C4-2B (cell line): Measurements from ENCODE around the gene NAV2.
"Not testable (repeated sequence)": the region's sequence is repeated elsewhere in the genome, so short reads cannot be mapped to it uniquely, and the experiment has no call there.

Source experiments
- H3K27ac ChIP-seq: fragments of 450-650 bp; 2 replicates; pipeline ENCODE4 v1.5.1; 2017
- ZFX ChIP-seq: fragments of 450-650 bp; IDR thresholded peaks from 2 replicates; pipeline ENCODE4 v1.6.1; 2017
- TF ChIP-seq, protein P1 (sequence below): fragments of 450-650 bp; conservative IDR thresholded peaks from 2 replicates; pipeline ENCODE4 v1.5.1; 2017; ENCODE audit warnings: mild to moderate bottlenecking

The NAV2 gene

DNA sequence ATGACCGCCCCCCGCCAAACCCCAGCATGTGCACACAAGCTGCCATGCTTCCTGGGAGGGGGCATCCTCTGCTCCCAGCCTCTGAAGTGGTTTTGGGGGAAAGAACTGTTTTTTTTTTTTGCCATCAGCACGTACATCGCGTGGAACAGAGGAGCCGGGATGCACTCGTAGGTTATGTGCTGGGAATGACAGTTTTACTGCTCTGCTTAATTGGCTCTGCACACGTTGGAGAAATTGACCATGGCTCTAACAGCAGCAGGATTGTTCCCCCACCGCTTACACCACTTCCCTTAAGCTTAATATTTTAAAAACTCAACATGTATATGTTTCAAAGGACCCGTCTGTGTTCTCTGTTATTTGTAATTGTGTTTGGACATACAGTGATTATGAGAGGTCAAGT lies 175.2 kb downstream of the NAV2 start:
- H3K27ac ChIP-seq: no peak overlapping the region
- no peak for TF ChIP-seq ZFX
- TF ChIP-seq, protein P1, sequence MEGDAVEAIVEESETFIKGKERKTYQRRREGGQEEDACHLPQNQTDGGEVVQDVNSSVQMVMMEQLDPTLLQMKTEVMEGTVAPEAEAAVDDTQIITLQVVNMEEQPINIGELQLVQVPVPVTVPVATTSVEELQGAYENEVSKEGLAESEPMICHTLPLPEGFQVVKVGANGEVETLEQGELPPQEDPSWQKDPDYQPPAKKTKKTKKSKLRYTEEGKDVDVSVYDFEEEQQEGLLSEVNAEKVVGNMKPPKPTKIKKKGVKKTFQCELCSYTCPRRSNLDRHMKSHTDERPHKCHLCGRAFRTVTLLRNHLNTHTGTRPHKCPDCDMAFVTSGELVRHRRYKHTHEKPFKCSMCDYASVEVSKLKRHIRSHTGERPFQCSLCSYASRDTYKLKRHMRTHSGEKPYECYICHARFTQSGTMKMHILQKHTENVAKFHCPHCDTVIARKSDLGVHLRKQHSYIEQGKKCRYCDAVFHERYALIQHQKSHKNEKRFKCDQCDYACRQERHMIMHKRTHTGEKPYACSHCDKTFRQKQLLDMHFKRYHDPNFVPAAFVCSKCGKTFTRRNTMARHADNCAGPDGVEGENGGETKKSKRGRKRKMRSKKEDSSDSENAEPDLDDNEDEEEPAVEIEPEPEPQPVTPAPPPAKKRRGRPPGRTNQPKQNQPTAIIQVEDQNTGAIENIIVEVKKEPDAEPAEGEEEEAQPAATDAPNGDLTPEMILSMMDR: no peak

DNA sequence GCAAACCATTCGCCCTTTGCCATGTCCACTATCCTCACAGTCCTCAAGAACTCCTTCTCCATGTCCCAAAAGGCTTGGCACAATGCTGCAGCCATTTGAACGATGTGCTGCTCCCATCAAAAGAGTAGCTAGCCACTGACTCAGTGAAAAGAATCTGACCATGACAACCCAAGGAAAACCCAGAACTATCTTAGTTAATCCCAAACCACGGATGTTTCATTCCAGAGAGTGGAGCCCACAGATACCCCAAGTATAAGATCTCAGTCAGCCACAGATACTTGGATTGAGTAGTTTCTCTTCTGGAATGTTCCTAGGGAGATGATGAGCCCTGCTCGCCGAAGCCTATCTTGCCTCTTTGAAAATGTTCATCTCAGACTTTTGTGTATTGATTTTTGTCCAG lies 176.9 kb downstream of the NAV2 start:
- H3K27ac ChIP-seq: no peak overlapping the region
- TF ChIP-seq ZFX: no peak

- H3K27ac ChIP-seq: no peak overlapping the region
- TF ChIP-seq ZFX: no peak
- TF ChIP-seq, protein P1: no peak
Measured at GRCh38 chr11:19890308-19890707, 177.7 kb downstream of the NAV2 start.

DNA sequence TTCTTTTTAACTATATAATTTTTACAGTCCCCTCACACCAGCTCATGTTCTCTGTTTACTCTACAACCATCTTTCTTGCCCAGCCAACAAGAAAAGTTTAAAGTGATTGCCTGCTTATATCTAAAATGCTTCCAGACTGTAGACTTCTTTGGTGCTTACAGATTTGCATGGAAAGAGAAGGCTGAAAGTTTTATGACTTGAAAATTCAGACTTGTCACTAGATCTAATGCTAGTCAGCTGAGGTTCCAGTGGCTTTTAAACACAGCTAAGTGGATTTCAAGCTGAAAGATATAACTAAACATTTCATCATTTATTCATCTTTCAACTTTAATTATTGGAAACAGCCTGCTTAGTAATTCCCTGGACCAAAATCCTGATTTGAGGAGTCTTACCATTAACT lies 178.4 kb downstream of the NAV2 start:
- H3K27ac ChIP-seq: no peak overlapping the region
- TF ChIP-seq, protein P1: no peak

DNA sequence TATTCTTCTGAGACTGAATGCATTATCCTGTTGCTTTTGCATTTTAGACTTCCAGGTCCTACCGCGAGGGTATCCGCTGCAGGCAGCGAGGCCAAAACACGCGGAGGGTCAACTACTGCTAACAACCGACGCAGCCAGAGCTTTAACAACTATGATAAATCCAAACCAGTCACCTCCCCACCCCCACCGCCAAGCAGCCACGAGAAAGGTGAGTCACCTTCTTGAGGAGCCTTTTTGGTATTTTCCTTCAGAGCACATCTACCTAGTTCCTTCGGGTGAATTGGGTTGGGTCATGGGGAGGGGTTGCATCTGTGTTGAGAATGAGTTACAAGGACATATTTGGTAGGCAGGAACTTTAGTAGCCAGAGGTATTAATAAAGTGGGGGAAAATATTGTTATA lies 179.8 kb downstream of the NAV2 start:
- TF ChIP-seq, protein P1: no peak
- TF ChIP-seq ZFX: no peak
- H3K27ac ChIP-seq: no peak overlapping the region

DNA sequence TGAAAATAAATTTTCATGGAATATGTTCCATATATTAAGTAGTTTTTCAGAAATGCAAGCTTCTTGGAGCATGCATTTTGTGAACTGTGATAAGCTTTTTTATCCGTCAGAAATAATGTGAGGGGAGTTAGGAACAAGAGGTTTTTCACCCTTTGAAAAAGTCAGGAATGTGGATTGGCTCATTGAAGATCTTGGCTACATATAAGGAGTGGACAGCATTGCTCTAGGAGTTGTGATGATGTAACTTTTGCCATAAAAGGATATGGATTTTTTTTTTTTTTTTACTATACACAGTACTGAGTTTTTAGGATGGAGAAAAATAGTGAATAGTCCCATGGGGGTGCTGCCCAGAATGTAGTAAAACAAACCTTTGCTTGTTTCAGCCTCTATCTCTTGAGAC lies 180.2 kb downstream of the NAV2 start:
- TF ChIP-seq ZFX: no peak
- TF ChIP-seq, protein P1: no peak
- H3K27ac ChIP-seq: no peak overlapping the region

GRCh38 chr11:19894404-19894803 lies 181.8 kb downstream of the NAV2 start:
- no peak overlapping the region for H3K27ac ChIP-seq
- TF ChIP-seq, protein P1: no peak
- TF ChIP-seq ZFX: no peak

DNA sequence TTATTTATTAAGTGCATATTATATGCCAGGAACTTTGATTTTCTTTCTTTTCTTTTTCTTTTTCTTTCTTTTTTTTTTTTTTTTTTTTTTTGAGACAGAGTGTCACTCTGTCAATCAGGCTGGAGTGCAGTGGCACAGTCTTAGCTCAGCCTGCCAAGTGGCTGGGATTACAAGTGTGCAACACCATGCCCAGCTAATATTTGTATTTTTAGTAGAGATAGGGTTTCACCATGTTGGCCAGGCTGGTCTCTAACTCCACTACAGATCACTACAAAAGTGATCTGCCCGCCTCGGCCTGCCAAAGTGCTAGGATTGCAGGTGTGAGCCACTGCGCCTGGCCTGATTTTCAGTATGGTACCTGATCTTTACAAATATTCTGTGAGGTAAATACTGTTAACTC lies 182.4 kb downstream of the NAV2 start:
- H3K27ac ChIP-seq: not testable (repeated sequence)

DNA sequence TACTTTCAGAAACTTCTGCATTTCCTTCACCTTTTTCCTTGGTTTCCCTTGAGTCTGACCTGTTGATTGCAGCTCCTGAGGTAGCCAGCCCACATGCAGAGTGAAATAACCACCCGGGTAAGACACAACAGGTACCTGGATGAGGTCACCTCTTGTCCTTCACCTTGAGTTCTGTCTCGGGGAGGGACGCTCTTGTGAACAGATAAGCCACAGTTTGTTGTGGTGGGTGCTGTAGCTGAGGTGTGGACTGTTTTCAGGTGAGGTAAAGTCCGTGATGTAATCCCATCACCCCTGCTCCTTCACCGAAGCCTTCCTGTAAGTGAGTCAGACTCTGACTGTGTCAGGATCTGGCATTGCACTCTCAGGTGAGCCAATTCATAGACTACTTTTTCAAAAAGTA lies 183.1 kb downstream of the NAV2 start:
- TF ChIP-seq, protein P1: no peak
- no peak for TF ChIP-seq ZFX
- H3K27ac ChIP-seq: no peak overlapping the region
